HCT116 (cell line): Measurements from ENCODE around the gene NIM1K. TPM values are rescaled to one million over a fixed set of nuclear protein-coding genes. Genes with fewer than 3 reads are reported as not detected.

Source experiments
- ATAC-seq: fragments of 200-7000 bp; cut with Tn5 transposase; 2 replicates; pipeline ENCODE4 v1.9.1; 2020; ENCODE audit warnings: mild to moderate bottlenecking, moderate library complexity
- BruUV-seq: library from RNA; stranded (reverse); fragments of 400-500 nt; replicated peaks from 2 replicates; lab custom pipeline; 2021; lab: Mats Ljungman, UMichigan
- CTCF ChIA-PET: fragments of 300-600 bp; sonication (Branson Sonifier 250); formaldehyde crosslinking; loops from one replicate; lab custom pipeline; 2021; ENCODE audit warnings: antibody characterized with exemption; lab: Charles Lee
- POLR2A ChIA-PET: fragments of 300-600, 350-600 bp; sonication (Branson Sonifier 250); formaldehyde crosslinking; loops from one replicate; lab custom pipeline; 2021; ENCODE audit warnings: antibody characterized with exemption; lab: Charles Lee
- RAD21 ChIA-PET, 2 experiments: fragments of 300-600 bp; sonication (Branson Sonifier 250); formaldehyde crosslinking; loops; one replicate each; lab custom pipeline; 2023; ENCODE audit warnings: low total read pairs in 2 of 2; ENCODE audit not compliant: uncharacterized antibody in 2 of 2, unreplicated experiment in 2 of 2, low non-redundant PET in 1 of 2; lab: Charles Lee
- DNase-seq: peaks from one replicate; pipeline ENCODE4 v3.0.0-alpha.2; 2010; ENCODE audit warnings: low read depth, low spot score
- H2AFZ ChIP-seq: fragments of 200-600 bp; shearing (Covaris generic), sonication (generic); 2 replicates; pipeline ENCODE4 v1.6.1; 2017; ENCODE audit warnings: low read depth, mixed run types, mixed read lengths, antibody characterized with exemption, low read length; ENCODE audit not compliant: poor library complexity, severe bottlenecking
- H3K27ac ChIP-seq: 2 replicates; pipeline ENCODE4 v1.5.1; 2012; ENCODE audit warnings: low read depth, low read length
- H3K27me3 ChIP-seq: fragments of 200-600 bp; sonication (generic); 2 replicates; pipeline ENCODE4 v1.6.1; 2016; ENCODE audit warnings: mixed run types, low read length, mixed read lengths; ENCODE audit not compliant: insufficient read depth
- H3K36me3 ChIP-seq, 2 experiments: fragments of 200-500 bp in 1 of 2; fragments of 200-600 bp in 1 of 2; sonication (Bioruptor generic) in 1 of 2; sonication (generic) in 1 of 2; 2 replicates each; pipeline versions ENCODE4 v1.5.1 to v1.6.1; 2014 to 2016; ENCODE audit warnings: low read length in 2 of 2, inconsistent platforms in 1 of 2, mixed read lengths in 1 of 2, mixed run types in 1 of 2; ENCODE audit not compliant: insufficient read depth in 2 of 2, control insufficient read depth in 1 of 2
- H3K4me1 ChIP-seq, 2 experiments: fragments of 200-600 bp in 1 of 2; sonication (generic) in 1 of 2; 2 replicates each; pipeline versions ENCODE4 v1.5.1 to v1.6.1; 2012 to 2017; ENCODE audit warnings: low read length in 2 of 2, inconsistent platforms in 1 of 2, mild to moderate bottlenecking in 1 of 2, mixed read lengths in 1 of 2, mixed run types in 1 of 2, moderate library complexity in 1 of 2; ENCODE audit not compliant: insufficient read depth in 2 of 2, control insufficient read depth in 1 of 2
- H3K4me2 ChIP-seq: fragments of 200-600 bp; sonication (generic); 2 replicates; pipeline ENCODE4 v1.6.1; 2017; ENCODE audit warnings: mixed run types, low read length, mixed read lengths
- H3K4me3 ChIP-seq, 2 experiments: fragments of 200-600 bp in 1 of 2; sonication (generic) in 1 of 2; replicated peaks in 1 of 2; 2 replicates each; pipeline ENCODE4 v1.5.1; 2011 to 2016; ENCODE audit warnings: low read length in 2 of 2, control low read depth in 1 of 2, low read depth in 1 of 2, mild to moderate bottlenecking in 1 of 2, mixed read lengths in 1 of 2, mixed run types in 1 of 2
- H3K79me2 ChIP-seq: fragments of 200-600 bp; sonication (generic); 2 replicates; pipeline ENCODE4 v1.6.1; 2017; ENCODE audit warnings: mild to moderate bottlenecking, mixed run types, low read length, moderate library complexity, mixed read lengths; ENCODE audit not compliant: insufficient read depth
- H3K9ac ChIP-seq: fragments of 200-600 bp; sonication (generic); 2 replicates; pipeline ENCODE4 v1.6.1; 2016; ENCODE audit warnings: low read length, mixed read lengths
- H3K9me2 ChIP-seq: fragments of 200-600 bp; sonication (generic), shearing (Covaris generic); 2 replicates; pipeline ENCODE4 v1.6.1; 2017; ENCODE audit warnings: mixed run types, mild to moderate bottlenecking, moderate library complexity; ENCODE audit not compliant: insufficient read depth
- H3K9me3 ChIP-seq, 2 experiments: fragments of 200-500 bp in 1 of 2; fragments of 200-600 bp in 1 of 2; sonication (Bioruptor generic) in 1 of 2; sonication (generic) in 1 of 2; 2 replicates each; pipeline ENCODE4 v1.6.1; 2014 to 2017; ENCODE audit warnings: low read length in 2 of 2, mixed read lengths in 2 of 2, inconsistent platforms in 1 of 2, low read depth in 1 of 2, mild to moderate bottlenecking in 1 of 2, mixed run types in 1 of 2, moderate library complexity in 1 of 2; ENCODE audit not compliant: control insufficient read depth in 1 of 2, insufficient read depth in 1 of 2
- H4K20me1 ChIP-seq: fragments of 200-600 bp; sonication (generic), shearing (Covaris generic); 2 replicates; pipeline ENCODE4 v1.6.1; 2017; ENCODE audit warnings: mixed run types, mild to moderate bottlenecking, moderate library complexity; ENCODE audit not compliant: insufficient read depth
- ATF3 ChIP-seq: IDR thresholded peaks from 2 replicates; pipeline ENCODE4 v1.6.1; 2012
- CEBPB ChIP-seq: IDR thresholded peaks from 2 replicates; pipeline ENCODE4 v1.6.1; 2012; ENCODE audit warnings: low read depth
- EGR1 ChIP-seq: IDR thresholded peaks from 2 replicates; pipeline ENCODE4 v1.6.1; 2012; ENCODE audit warnings: low read depth
- FOSL1 ChIP-seq: IDR thresholded peaks from 2 replicates; pipeline ENCODE4 v1.6.1; 2012; ENCODE audit warnings: low read depth
- POLR2A ChIP-seq: IDR thresholded peaks from 2 replicates; pipeline ENCODE4 v1.7.0; 2011; ENCODE audit warnings: borderline replicate concordance; ENCODE audit not compliant: insufficient read depth, insufficient read length; ENCODE audit errors: extremely low read depth
- SP1 ChIP-seq: IDR thresholded peaks from 2 replicates; pipeline ENCODE4 v1.6.1; 2012; ENCODE audit warnings: low read depth
- SRF ChIP-seq: IDR thresholded peaks from 2 replicates; pipeline ENCODE4 v1.6.1; 2012; ENCODE audit warnings: low read depth
- TCF7L2 ChIP-seq: IDR thresholded peaks from 2 replicates; pipeline ENCODE4 v1.7.0; 2011; ENCODE audit warnings: borderline replicate concordance, inconsistent platforms; ENCODE audit not compliant: insufficient read depth, insufficient read length; ENCODE audit errors: extremely low read depth
- ZBTB33 ChIP-seq: IDR thresholded peaks from 2 replicates; pipeline ENCODE4 v1.6.1; 2011; ENCODE audit warnings: mild to moderate bottlenecking, low read length, moderate library complexity; ENCODE audit not compliant: insufficient replicate concordance; ENCODE audit errors: extremely low read depth
- ZNF274 ChIP-seq: fragments of 200-500 bp; sonication (Bioruptor generic); IDR thresholded peaks from 2 replicates; pipeline ENCODE4 v1.6.1; 2014; ENCODE audit warnings: mild to moderate bottlenecking, low read depth, low read length, inconsistent platforms
- intact Hi-C: fragments of 100-400 bp; cut with micrococcal nuclease; formaldehyde crosslinking; loops from 2 replicates; pipeline ENCODE4 v1.10.0; 2022
- total RNA-seq: library from RNA; stranded (reverse); gene quantifications from one replicate; pipeline ENCODE4 v1.2.1, GENCODE V29; 2021; ENCODE audit not compliant: unreplicated experiment
- TF ChIP-seq, protein P1 (sequence below), 3 experiments: fragments of 200-600 bp in 1 of 3; sonication (generic) in 1 of 3; IDR thresholded peaks in 2 of 3; conservative IDR thresholded peaks in 1 of 3; 2 replicates each; pipeline ENCODE4 v1.5.1; 2012 to 2017; ENCODE audit warnings: low read depth in 2 of 3, low read length in 2 of 3, antibody characterized with exemption in 1 of 3, borderline replicate concordance in 1 of 3, control low read depth in 1 of 3, mild to moderate bottlenecking in 1 of 3, mixed read lengths in 1 of 3, mixed run types in 1 of 3, moderate library complexity in 1 of 3; ENCODE audit not compliant: insufficient read depth in 1 of 3
- TF ChIP-seq, protein P2 (sequence below): IDR thresholded peaks from 2 replicates; pipeline ENCODE4 v1.6.1; 2012

NIM1K gene
- total RNA-seq, 1 experiment from 2014 or later: 0.44 TPM

- H2AFZ ChIP-seq: no peak overlapping the region
- H3K4me3 ChIP-seq: no peak overlapping the region
- H3K36me3 ChIP-seq: no peaks in the 10 kb centered on the region
- H3K27ac ChIP-seq: no peak overlapping the region
- POLR2A ChIA-PET: no interaction called here
- H3K4me2 ChIP-seq: no peak overlapping the region
- DNase-seq (no peak), ATAC-seq (no peak)
- H3K4me1 ChIP-seq: no peaks in the 10 kb centered on the region
- H4K20me1 ChIP-seq: no peaks in the 10 kb centered on the region
- no peaks in the 10 kb centered on the region for H3K9me3 ChIP-seq
- no TSS peak for BruUV-seq
- H3K9me2 ChIP-seq: no peaks in the 10 kb centered on the region
- CTCF ChIA-PET: no interaction called here
- RAD21 ChIA-PET: no interaction called here
- H3K9ac ChIP-seq: no peak overlapping the region
- intact Hi-C loops: no loop called here
- no peaks in the 10 kb centered on the region for H3K27me3 ChIP-seq
- TF ChIP-seq CEBPB: no peak
- TF ChIP-seq SRF: no peak
- TF ChIP-seq ZNF274: no peak
- TF ChIP-seq ATF3: no peak
- no peak for TF ChIP-seq ZBTB33
- TF ChIP-seq, protein P1, sequence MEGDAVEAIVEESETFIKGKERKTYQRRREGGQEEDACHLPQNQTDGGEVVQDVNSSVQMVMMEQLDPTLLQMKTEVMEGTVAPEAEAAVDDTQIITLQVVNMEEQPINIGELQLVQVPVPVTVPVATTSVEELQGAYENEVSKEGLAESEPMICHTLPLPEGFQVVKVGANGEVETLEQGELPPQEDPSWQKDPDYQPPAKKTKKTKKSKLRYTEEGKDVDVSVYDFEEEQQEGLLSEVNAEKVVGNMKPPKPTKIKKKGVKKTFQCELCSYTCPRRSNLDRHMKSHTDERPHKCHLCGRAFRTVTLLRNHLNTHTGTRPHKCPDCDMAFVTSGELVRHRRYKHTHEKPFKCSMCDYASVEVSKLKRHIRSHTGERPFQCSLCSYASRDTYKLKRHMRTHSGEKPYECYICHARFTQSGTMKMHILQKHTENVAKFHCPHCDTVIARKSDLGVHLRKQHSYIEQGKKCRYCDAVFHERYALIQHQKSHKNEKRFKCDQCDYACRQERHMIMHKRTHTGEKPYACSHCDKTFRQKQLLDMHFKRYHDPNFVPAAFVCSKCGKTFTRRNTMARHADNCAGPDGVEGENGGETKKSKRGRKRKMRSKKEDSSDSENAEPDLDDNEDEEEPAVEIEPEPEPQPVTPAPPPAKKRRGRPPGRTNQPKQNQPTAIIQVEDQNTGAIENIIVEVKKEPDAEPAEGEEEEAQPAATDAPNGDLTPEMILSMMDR (IDR thresholded peaks at IDR 0.05 in 2 of 3, conservative IDR thresholded peaks at IDR 0.05 in 1 of 3; ENCODE audit: borderline replicate concordance in 1 of 3, insufficient read depth in 1 of 3, low read depth in 2 of 3, low read length in 2 of 3): no peak
- TF ChIP-seq EGR1: no peak
- no peak for TF ChIP-seq SP1
- no peak for TF ChIP-seq TCF7L2
- TF ChIP-seq, protein P2, sequence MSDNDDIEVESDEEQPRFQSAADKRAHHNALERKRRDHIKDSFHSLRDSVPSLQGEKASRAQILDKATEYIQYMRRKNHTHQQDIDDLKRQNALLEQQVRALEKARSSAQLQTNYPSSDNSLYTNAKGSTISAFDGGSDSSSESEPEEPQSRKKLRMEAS: no peak
- no peak for TF ChIP-seq POLR2A
- TF ChIP-seq FOSL1: no peak
- H3K79me2 ChIP-seq: no peaks in the 10 kb centered on the region
These were observed 53.8 kb downstream of the NIM1K start for GRCh38 chr5:43245724-43246385.
